SK-N-SH treated with all-trans-retinoic acid at 6 μM for 48 hours (cell line): ENCODE measurements around the gene PRRC2C.

Source experiments
- GLIS3 ChIP-seq: fragments of 250-450 bp; sonication (Bioruptor Pico); IDR thresholded peaks from 2 replicates; pipeline ENCODE4 v1.5.0; 2020; ENCODE audit warnings: mild to moderate bottlenecking, moderate library complexity
- TCF4 ChIP-seq: fragments of 250-450 bp; sonication (Bioruptor Pico); IDR thresholded peaks from 2 replicates; pipeline ENCODE4 v1.8.0; 2021; ENCODE audit warnings: mild to moderate bottlenecking, moderate library complexity, borderline replicate concordance
- ZC3H10 ChIP-seq: fragments of 250-450 bp; sonication (Bioruptor Pico); IDR thresholded peaks from 2 replicates; pipeline ENCODE4 v1.5.1; 2021; ENCODE audit warnings: mild to moderate bottlenecking, moderate library complexity
- ZFP30 ChIP-seq: fragments of 450-650 bp; formaldehyde crosslinking; IDR thresholded peaks from 2 replicates; pipeline ENCODE4 v1.5.0; 2022; ENCODE audit warnings: mild to moderate bottlenecking, moderate library complexity
- ZNF8 ChIP-seq: fragments of 450-650 bp; formaldehyde crosslinking; IDR thresholded peaks from 2 replicates; pipeline ENCODE4 v1.5.0; 2020; ENCODE audit warnings: mild to moderate bottlenecking, moderate library complexity
- TF ChIP-seq, protein P1 (sequence below): fragments of 250-450 bp; sonication (Bioruptor Pico); IDR thresholded peaks from 2 replicates; pipeline ENCODE4 v1.5.0; 2020; ENCODE audit warnings: mild to moderate bottlenecking, moderate library complexity
- TF ChIP-seq, protein P2 (sequence below): fragments of 250-450 bp; sonication (Bioruptor Pico); IDR thresholded peaks from 2 replicates; pipeline ENCODE4 v1.5.1; 2021; ENCODE audit warnings: mild to moderate bottlenecking, moderate library complexity
- TF ChIP-seq, protein P3 (sequence below): fragments of 250-450 bp; sonication (Bioruptor Pico); IDR thresholded peaks from 2 replicates; pipeline ENCODE4 v1.5.1; 2020; ENCODE audit warnings: low read depth, mild to moderate bottlenecking, moderate library complexity

DNA sequence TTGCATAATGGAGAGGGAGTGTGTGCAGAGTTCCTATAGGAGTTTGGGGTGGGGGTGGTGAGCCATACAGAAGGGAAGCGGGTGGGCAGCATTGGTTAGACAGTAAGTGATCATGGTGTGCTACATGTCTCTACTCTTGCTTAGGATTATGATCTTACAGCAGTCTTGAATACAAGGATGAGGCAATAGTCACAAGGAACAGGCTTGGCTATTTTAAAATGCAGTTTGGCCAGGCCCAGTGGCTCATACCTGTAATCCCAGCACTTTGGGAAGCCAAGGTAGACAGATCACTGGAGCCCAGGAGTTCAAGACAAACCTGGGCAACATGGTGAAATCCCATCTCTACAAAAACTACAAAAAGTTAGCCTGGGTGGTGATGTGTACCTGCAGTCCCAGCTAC, 154.9 kb downstream of the PRRC2C start:
- TF ChIP-seq ZNF8 (CRISPR knock-in tag) = no peak
- TF ChIP-seq ZC3H10 (CRISPR knock-in tag) = no peak
- TF ChIP-seq, protein P1, sequence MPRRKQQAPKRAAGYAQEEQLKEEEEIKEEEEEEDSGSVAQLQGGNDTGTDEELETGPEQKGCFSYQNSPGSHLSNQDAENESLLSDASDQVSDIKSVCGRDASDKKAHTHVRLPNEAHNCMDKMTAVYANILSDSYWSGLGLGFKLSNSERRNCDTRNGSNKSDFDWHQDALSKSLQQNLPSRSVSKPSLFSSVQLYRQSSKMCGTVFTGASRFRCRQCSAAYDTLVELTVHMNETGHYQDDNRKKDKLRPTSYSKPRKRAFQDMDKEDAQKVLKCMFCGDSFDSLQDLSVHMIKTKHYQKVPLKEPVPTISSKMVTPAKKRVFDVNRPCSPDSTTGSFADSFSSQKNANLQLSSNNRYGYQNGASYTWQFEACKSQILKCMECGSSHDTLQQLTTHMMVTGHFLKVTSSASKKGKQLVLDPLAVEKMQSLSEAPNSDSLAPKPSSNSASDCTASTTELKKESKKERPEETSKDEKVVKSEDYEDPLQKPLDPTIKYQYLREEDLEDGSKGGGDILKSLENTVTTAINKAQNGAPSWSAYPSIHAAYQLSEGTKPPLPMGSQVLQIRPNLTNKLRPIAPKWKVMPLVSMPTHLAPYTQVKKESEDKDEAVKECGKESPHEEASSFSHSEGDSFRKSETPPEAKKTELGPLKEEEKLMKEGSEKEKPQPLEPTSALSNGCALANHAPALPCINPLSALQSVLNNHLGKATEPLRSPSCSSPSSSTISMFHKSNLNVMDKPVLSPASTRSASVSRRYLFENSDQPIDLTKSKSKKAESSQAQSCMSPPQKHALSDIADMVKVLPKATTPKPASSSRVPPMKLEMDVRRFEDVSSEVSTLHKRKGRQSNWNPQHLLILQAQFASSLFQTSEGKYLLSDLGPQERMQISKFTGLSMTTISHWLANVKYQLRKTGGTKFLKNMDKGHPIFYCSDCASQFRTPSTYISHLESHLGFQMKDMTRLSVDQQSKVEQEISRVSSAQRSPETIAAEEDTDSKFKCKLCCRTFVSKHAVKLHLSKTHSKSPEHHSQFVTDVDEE (CRISPR knock-in tag) = no peak
- no peak for TF ChIP-seq ZFP30 (CRISPR knock-in tag)
- TF ChIP-seq GLIS3 (CRISPR knock-in tag) = no peak
- TF ChIP-seq, protein P2, sequence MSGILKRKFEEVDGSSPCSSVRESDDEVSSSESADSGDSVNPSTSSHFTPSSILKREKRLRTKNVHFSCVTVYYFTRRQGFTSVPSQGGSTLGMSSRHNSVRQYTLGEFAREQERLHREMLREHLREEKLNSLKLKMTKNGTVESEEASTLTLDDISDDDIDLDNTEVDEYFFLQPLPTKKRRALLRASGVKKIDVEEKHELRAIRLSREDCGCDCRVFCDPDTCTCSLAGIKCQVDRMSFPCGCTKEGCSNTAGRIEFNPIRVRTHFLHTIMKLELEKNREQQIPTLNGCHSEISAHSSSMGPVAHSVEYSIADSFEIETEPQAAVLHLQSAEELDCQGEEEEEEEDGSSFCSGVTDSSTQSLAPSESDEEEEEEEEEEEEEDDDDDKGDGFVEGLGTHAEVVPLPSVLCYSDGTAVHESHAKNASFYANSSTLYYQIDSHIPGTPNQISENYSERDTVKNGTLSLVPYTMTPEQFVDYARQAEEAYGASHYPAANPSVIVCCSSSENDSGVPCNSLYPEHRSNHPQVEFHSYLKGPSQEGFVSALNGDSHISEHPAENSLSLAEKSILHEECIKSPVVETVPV (CRISPR knock-in tag) = no peak
- TF ChIP-seq, protein P3, sequence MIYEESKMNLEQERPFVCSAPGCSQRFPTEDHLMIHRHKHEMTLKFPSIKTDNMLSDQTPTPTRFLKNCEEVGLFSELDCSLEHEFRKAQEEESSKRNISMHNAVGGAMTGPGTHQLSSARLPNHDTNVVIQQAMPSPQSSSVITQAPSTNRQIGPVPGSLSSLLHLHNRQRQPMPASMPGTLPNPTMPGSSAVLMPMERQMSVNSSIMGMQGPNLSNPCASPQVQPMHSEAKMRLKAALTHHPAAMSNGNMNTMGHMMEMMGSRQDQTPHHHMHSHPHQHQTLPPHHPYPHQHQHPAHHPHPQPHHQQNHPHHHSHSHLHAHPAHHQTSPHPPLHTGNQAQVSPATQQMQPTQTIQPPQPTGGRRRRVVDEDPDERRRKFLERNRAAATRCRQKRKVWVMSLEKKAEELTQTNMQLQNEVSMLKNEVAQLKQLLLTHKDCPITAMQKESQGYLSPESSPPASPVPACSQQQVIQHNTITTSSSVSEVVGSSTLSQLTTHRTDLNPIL (CRISPR knock-in tag) = no peak
- no peak for TF ChIP-seq TCF4 (CRISPR knock-in tag)
